Activated naive CD4-positive, alpha-beta T cell treated with anti-CD3 and anti-CD28 coated beads for 36 hours (primary cell): ENCODE measurements around the gene DIPK2B. TPM values are rescaled to one million over a fixed set of nuclear protein-coding genes. Genes with fewer than 3 reads are reported as not detected.

Source experiments
- CTCF ChIA-PET: fragments of 350-600 bp; sonication (Branson Sonifier 250); formaldehyde crosslinking; loops from one replicate; lab custom pipeline; 2021; ENCODE audit warnings: antibody characterized with exemption; lab: Charles Lee
- DNase-seq: peaks from one replicate; pipeline ENCODE4 v3.0.0-alpha.2; 2020
- H3K27ac Mint-ChIP-seq: one replicate; pipeline ENCODE4 v1.8.0; 2021; ENCODE audit warnings: mild to moderate bottlenecking, mixed read lengths
- H3K27me3 Mint-ChIP-seq: one replicate; pipeline ENCODE4 v1.8.0; 2021; ENCODE audit warnings: low read depth, mixed read lengths
- H3K36me3 Mint-ChIP-seq: one replicate; pipeline ENCODE4 v1.8.0; 2021; ENCODE audit warnings: low read depth, mixed read lengths
- H3K4me1 Mint-ChIP-seq: one replicate; pipeline ENCODE4 v1.8.0; 2021; ENCODE audit warnings: low read depth, mixed read lengths
- H3K4me3 Mint-ChIP-seq: one replicate; pipeline ENCODE4 v1.8.0; 2021; ENCODE audit warnings: mild to moderate bottlenecking, moderate library complexity, mixed read lengths
- H3K9me3 Mint-ChIP-seq: one replicate; pipeline ENCODE4 v1.8.0; 2021; ENCODE audit warnings: mixed read lengths
- intact Hi-C: fragments of 100-400 bp; cut with micrococcal nuclease; formaldehyde crosslinking; loops from one replicate; pipeline ENCODE4 v1.15.1; 2023
- total RNA-seq, 2 experiments: library from RNA; stranded (reverse); gene quantifications; one replicate each; pipeline ENCODE4 v1.2.3, GENCODE V29; 2021

DIPK2B gene
- total RNA-seq, 2 experiments from 2014 or later: not detected

DNA sequence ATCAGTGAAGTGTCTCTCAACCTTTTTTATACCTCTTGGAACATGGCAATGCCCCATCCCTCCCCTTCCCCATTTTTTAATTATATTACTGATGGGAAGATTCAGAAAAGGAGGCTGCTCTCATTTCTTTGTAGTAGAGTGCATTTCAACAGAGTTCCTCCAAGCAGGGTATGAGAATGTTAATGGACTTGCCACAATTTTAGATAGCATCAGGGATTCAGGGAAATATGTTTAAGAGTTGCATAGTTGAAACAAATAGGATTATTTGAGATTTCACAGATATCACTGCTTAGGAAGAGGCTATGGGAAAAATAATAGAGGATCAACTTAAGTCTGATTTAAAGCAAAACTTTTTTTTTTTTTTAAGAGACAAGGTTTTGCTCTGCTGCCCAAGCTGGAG lies 46.2 kb downstream of the DIPK2B start:
- Mint-ChIP-seq H3K27me3 (no peaks in the 10 kb centered on the region), H3K4me3 (no peak overlapping the region), H3K9me3 (no peaks in the 10 kb centered on the region), H3K36me3 (no peaks in the 10 kb centered on the region), H3K27ac (no peak overlapping the region), H3K4me1 (no peaks in the 10 kb centered on the region)
- intact Hi-C loops: no loop called here
- CTCF ChIA-PET: no interaction called here
- no peak for DNase-seq

DNA sequence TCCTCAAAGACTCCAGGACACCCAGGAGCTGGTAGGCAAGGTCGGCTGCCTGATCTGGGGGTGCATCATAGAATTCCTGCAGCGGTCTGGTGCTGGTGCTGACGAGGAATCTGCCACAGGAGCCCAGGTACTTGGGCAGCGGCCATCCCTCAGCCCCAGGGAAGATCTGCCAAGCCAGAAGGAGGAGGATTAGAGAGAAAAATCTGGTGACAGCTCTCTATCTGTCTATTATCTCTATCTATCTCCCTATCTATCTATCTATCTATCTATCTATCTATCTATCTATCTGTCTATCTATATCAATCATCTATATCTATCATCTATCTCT lies 46.7 kb downstream of the DIPK2B start:
- Mint-ChIP-seq H3K36me3 (no peaks in the 10 kb centered on the region), H3K27ac (no peak overlapping the region), H3K4me3 (no peak overlapping the region), H3K4me1 (no peaks in the 10 kb centered on the region), H3K27me3 (no peaks in the 10 kb centered on the region), H3K9me3 (no peaks in the 10 kb centered on the region)
- DNase-seq: no peak
- intact Hi-C loops: no loop called here
- CTCF ChIA-PET: no interaction called here
